K562 (cell line): ENCODE data around the gene F2RL1. TPM values are rescaled to one million over a fixed set of nuclear protein-coding genes. Genes with fewer than 3 reads are reported as not detected.

ENCODE experiments used
- ATAC-seq: fragments of 200-7000 bp; cut with Tn5 transposase; 3 replicates; pipeline ENCODE4 v1.9.1; 2020; ENCODE audit warnings: moderate library complexity
- BruUV-seq: library from RNA; stranded (reverse); fragments of 400-500 nt; replicated peaks from 2 replicates; lab custom pipeline; 2021; lab: Mats Ljungman, UMichigan
- CTCF ChIA-PET: fragments of 300-600 bp; formaldehyde crosslinking; extraction: SDS; loops from one replicate; lab custom pipeline; 2021; ENCODE audit warnings: low intra/inter-chr PET ratio; lab: Yijun Ruan, JAX
- POLR2A ChIA-PET: fragments of 300-600, 350-650 bp; sonication (Branson Sonifier 250); formaldehyde crosslinking; extraction: SDS; loops from one replicate; lab custom pipeline; 2021; ENCODE audit warnings: antibody characterized with exemption, inconsistent platforms; lab: Yijun Ruan, JAX
- DNase-seq, 4 experiments: peaks; one replicate each; pipeline versions ENCODE4 v3.0.0 to v3.0.0-alpha.2; 2011 to 2018; ENCODE audit warnings: low spot score in 3 of 4, mixed read lengths in 3 of 4; ENCODE audit errors: extremely low read depth in 1 of 4
- FAIRE-seq: peaks from 2 replicates; lab custom pipeline; 2011; peaks lifted over from hg19 to GRCh38; lab: Jason Lieb, UNC
- H2AFZ ChIP-seq: 2 replicates; pipeline ENCODE4 v1.6.0; 2011; ENCODE audit warnings: low read depth, low read length, control low read depth, inconsistent platforms
- H3K27ac ChIP-seq: fragments of 200-600 bp; 3 replicates; pipeline ENCODE4 v1.8.0; 2011; ENCODE audit warnings: low read depth, mild to moderate bottlenecking, control low read depth, inconsistent platforms, low read length, moderate library complexity, mixed read lengths; ENCODE audit errors: extremely low read depth
- H3K27me3 ChIP-seq, 2 experiments: fragments of 300-600 bp in 1 of 2; 2 replicates in 1 of 2; 3 replicates in 1 of 2; pipeline versions ENCODE4 v1.6.0 to v1.8.0; 2011; ENCODE audit warnings: inconsistent platforms in 2 of 2, low read length in 2 of 2, mild to moderate bottlenecking in 1 of 2, mixed read lengths in 1 of 2, moderate library complexity in 1 of 2; ENCODE audit not compliant: control insufficient read depth in 2 of 2, insufficient read depth in 2 of 2
- H3K36me3 ChIP-seq: fragments of 300-600 bp; 3 replicates; pipeline ENCODE4 v1.8.0; 2011; ENCODE audit warnings: mild to moderate bottlenecking, low read length, inconsistent platforms; ENCODE audit not compliant: control insufficient read depth, insufficient read depth
- H3K4me1 ChIP-seq, 2 experiments: fragments of 200-600 bp in 1 of 2; replicated peaks in 1 of 2; 2 replicates in 1 of 2; 3 replicates in 1 of 2; pipeline versions ENCODE4 v1.5.1 to v1.8.0; 2011; ENCODE audit warnings: inconsistent platforms in 2 of 2, low read length in 2 of 2, mild to moderate bottlenecking in 1 of 2, mixed read lengths in 1 of 2, moderate library complexity in 1 of 2; ENCODE audit not compliant: control insufficient read depth in 2 of 2, insufficient read depth in 2 of 2
- H3K4me2 ChIP-seq: 2 replicates; pipeline ENCODE4 v1.6.1; 2011; ENCODE audit warnings: low read length, control low read depth, inconsistent platforms, mixed read lengths; ENCODE audit not compliant: insufficient read depth
- H3K4me3 ChIP-seq: fragments of 200-600 bp; sonication (generic), shearing (Covaris generic); 2 replicates; pipeline ENCODE4 v1.5.1; 2016; ENCODE audit warnings: control low read depth, inconsistent platforms
- H3K79me2 ChIP-seq: fragments of 200-600 bp; 3 replicates; pipeline ENCODE4 v1.8.0; 2011; ENCODE audit warnings: low read length, inconsistent platforms; ENCODE audit not compliant: control insufficient read depth, insufficient read depth
- H3K9ac ChIP-seq, 2 experiments: 2 replicates each; pipeline versions ENCODE4 v1.6.0 to v1.6.1; 2011; ENCODE audit warnings: low read depth in 2 of 2, low read length in 2 of 2, control low read depth in 1 of 2, inconsistent platforms in 1 of 2, mild to moderate bottlenecking in 1 of 2, mixed read lengths in 1 of 2; ENCODE audit not compliant: insufficient read depth in 1 of 2
- H3K9me1 ChIP-seq: one replicate; pipeline ENCODE4 v1.6.0; 2011; ENCODE audit warnings: inconsistent platforms, mild to moderate bottlenecking, low read length, moderate library complexity; ENCODE audit not compliant: control insufficient read depth, insufficient read depth
- H3K9me3 ChIP-seq: replicated peaks from 2 replicates; pipeline ENCODE4 v1.5.1; 2011; ENCODE audit warnings: low read depth, low read length, inconsistent platforms; ENCODE audit not compliant: control insufficient read depth, insufficient read depth
- H4K20me1 ChIP-seq: replicated peaks from 2 replicates; pipeline ENCODE4 v1.6.1; 2011; ENCODE audit warnings: low read length, inconsistent platforms, mixed read lengths; ENCODE audit not compliant: control insufficient read depth, insufficient read depth
- ADNP ChIP-seq: fragments of 200-800 bp; sonication (Bioruptor generic); IDR thresholded peaks from 2 replicates; pipeline ENCODE4 v1.6.1; 2016; ENCODE audit warnings: missing genetic modification characterization, missing compliant biosample characterization
- DIDO1 ChIP-seq: fragments of 450-650 bp; IDR thresholded peaks from 2 replicates; pipeline ENCODE4 v1.6.1; 2016; ENCODE audit warnings: low read depth, missing biosample characterization, missing genetic modification characterization
- FOXK1 ChIP-seq: sonication (generic); formaldehyde crosslinking; IDR thresholded peaks from 2 replicates; pipeline ENCODE4 v1.8.0; 2022; ENCODE audit warnings: missing genetic modification reagents, mild to moderate bottlenecking, borderline replicate concordance
- NCOA4 ChIP-seq: fragments of 450-650 bp; IDR thresholded peaks from 2 replicates; pipeline ENCODE4 v1.6.1; 2018; ENCODE audit warnings: mild to moderate bottlenecking; ENCODE audit not compliant: partially characterized antibody
- ZSCAN32 ChIP-seq: fragments of 450-650 bp; formaldehyde crosslinking; IDR thresholded peaks from 2 replicates; pipeline ENCODE4 v1.4.0; 2020; ENCODE audit warnings: mild to moderate bottlenecking, moderate library complexity
- WGBS: fragments of 100-300 bp; shearing (Covaris generic); methylation state at CpG from one replicate; pipeline ENCODE4 v1.1.6; 2016; ENCODE audit warnings: low coverage, mixed read lengths; ENCODE audit not compliant: insufficient coverage; ENCODE audit errors: missing lambda C conversion rate; 5-methylcytosine and 5-hydroxymethylcytosine counted together
- in situ Hi-C: fragments of 300-500 bp; cut with MboI; formaldehyde crosslinking; loops from 4 replicates; pipeline ENCODE4 v1.15.0; 2018; ENCODE audit warnings: inconsistent platforms, mixed read lengths
- intact Hi-C: fragments of 100-400 bp; cut with micrococcal nuclease; formaldehyde crosslinking; loops from 2 replicates; pipeline ENCODE4 v1.14.2; 2022
- polyA plus RNA-seq, 8 experiments: library from polyadenylated mRNA; depleted of rRNA in 4 of 8; stranded (reverse) in 5 of 8; unstranded in 3 of 8; fragments of >200 nt; fragmentation: Nextera tagmentation in 2 of 8; fragmentation: Illumina TruSeq in 1 of 8; extraction: Ambion mirVana in 2 of 8; extraction: Trizol in 1 of 8; gene quantifications; 2 replicates each; pipeline versions ENCODE4 v1.2.1 to v1.2.3, GENCODE V29; 2011 to 2014; ENCODE audit warnings: inconsistent platforms in 1 of 8, missing spikeins in 1 of 8
- total RNA-seq, 7 experiments: library from RNA; depleted of rRNA in 6 of 7; stranded (reverse); fragments of >200 nt in 6 of 7; fragmentation: Illumina TruSeq in 2 of 7; extraction: Trizol in 2 of 7; gene quantifications; 2 replicates each; pipeline versions ENCODE4 v1.2.1 to v1.2.3, GENCODE V29; 2011 to 2021; ENCODE audit warnings: low replicate concordance in 1 of 7
- TF ChIP-seq, protein P1 (sequence below), 3 experiments: fragments of 200-800 bp in 1 of 3; fragments of 250-450 bp in 1 of 3; fragments of 450-650 bp in 1 of 3; sonication (Bioruptor Pico) in 1 of 3; sonication (Bioruptor generic) in 1 of 3; formaldehyde crosslinking in 1 of 3; IDR thresholded peaks; 2 replicates each; pipeline versions ENCODE4 v1.6.1 to v1.8.0; 2016 to 2022; ENCODE audit warnings: mild to moderate bottlenecking in 2 of 3, missing genetic modification characterization in 2 of 3, missing compliant biosample characterization in 1 of 3, moderate library complexity in 1 of 3
- TF ChIP-seq, protein P2 (sequence below): fragments of 250-450 bp; sonication (Bioruptor Pico); IDR thresholded peaks from 2 replicates; pipeline ENCODE4 v1.4.0; 2020; ENCODE audit warnings: mild to moderate bottlenecking, moderate library complexity, borderline replicate concordance

F2RL1 gene
- total and polyA plus RNA-seq, 9 of the 15 experiments (the other 6 are each of a cell fraction or from before 2014, with no cell fraction given) = 0.03 to 0.50 (median 0.27) TPM; not detected in 6

DNA sequence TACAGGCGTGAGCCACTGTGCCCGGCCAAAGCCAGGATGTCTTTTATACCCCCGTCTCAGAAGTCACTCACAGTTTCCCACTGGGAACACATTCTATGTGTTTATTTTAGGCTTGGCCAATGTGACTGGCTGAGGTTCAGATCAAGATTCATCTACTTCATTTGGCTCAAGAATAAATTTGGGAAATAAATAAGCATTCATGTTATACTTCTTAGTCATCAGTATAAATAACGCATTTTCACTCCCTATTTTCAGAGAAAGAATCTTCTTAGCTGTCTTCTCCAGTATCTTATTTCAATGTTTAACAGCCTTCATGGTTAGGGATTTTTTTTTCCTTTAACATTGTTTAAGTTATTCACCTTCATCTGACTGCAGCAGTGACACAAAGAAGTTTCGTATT is 42.8 kb downstream of the F2RL1 start:
- H3K4me2 ChIP-seq = no peak overlapping the region
- intact Hi-C loops = loop anchor here (5.0 kb wide), 1 partner anchor 259 kb away; no protein-coding TSS in a partner anchor
- H3K9ac ChIP-seq = no peak overlapping the region
- no peaks in the 10 kb centered on the region for H3K27me3 ChIP-seq
- no peak overlapping the region for H3K27ac ChIP-seq
- no peaks in the 10 kb centered on the region for H3K36me3 ChIP-seq
- ATAC-seq = no peak
- TF ChIP-seq, protein P1, sequence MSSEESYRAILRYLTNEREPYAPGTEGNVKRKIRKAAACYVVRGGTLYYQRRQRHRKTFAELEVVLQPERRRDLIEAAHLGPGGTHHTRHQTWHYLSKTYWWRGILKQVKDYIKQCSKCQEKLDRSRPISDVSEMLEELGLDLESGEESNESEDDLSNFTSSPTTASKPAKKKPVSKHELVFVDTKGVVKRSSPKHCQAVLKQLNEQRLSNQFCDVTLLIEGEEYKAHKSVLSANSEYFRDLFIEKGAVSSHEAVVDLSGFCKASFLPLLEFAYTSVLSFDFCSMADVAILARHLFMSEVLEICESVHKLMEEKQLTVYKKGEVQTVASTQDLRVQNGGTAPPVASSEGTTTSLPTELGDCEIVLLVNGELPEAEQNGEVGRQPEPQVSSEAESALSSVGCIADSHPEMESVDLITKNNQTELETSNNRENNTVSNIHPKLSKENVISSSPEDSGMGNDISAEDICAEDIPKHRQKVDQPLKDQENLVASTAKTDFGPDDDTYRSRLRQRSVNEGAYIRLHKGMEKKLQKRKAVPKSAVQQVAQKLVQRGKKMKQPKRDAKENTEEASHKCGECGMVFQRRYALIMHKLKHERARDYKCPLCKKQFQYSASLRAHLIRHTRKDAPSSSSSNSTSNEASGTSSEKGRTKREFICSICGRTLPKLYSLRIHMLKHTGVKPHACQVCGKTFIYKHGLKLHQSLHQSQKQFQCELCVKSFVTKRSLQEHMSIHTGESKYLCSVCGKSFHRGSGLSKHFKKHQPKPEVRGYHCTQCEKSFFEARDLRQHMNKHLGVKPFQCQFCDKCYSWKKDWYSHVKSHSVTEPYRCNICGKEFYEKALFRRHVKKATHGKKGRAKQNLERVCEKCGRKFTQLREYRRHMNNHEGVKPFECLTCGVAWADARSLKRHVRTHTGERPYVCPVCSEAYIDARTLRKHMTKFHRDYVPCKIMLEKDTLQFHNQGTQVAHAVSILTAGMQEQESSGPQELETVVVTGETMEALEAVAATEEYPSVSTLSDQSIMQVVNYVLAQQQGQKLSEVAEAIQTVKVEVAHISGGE (CRISPR knock-in tag; IDR thresholded peaks at IDR 0.05) = no peak
- TF ChIP-seq ZSCAN32 (CRISPR knock-in tag) = no peak
- TF ChIP-seq FOXK1 (CRISPR knock-in tag) = no peak
- TF ChIP-seq ADNP (tag) = no peak
- no peak for TF ChIP-seq NCOA4
- TF ChIP-seq DIDO1 (tag) = no peak
- TF ChIP-seq, protein P2, sequence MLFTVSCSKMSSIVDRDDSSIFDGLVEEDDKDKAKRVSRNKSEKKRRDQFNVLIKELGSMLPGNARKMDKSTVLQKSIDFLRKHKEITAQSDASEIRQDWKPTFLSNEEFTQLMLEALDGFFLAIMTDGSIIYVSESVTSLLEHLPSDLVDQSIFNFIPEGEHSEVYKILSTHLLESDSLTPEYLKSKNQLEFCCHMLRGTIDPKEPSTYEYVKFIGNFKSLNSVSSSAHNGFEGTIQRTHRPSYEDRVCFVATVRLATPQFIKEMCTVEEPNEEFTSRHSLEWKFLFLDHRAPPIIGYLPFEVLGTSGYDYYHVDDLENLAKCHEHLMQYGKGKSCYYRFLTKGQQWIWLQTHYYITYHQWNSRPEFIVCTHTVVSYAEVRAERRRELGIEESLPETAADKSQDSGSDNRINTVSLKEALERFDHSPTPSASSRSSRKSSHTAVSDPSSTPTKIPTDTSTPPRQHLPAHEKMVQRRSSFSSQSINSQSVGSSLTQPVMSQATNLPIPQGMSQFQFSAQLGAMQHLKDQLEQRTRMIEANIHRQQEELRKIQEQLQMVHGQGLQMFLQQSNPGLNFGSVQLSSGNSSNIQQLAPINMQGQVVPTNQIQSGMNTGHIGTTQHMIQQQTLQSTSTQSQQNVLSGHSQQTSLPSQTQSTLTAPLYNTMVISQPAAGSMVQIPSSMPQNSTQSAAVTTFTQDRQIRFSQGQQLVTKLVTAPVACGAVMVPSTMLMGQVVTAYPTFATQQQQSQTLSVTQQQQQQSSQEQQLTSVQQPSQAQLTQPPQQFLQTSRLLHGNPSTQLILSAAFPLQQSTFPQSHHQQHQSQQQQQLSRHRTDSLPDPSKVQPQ (CRISPR knock-in tag) = no peak
- TF ChIP-seq, all 486 proteins: peak for 0
- Histone ChIP-seq H3K79me2 (no peaks in the 10 kb centered on the region), H4K20me1 (no peaks in the 10 kb centered on the region), H3K9me1 (no peaks in the 10 kb centered on the region), H3K4me1 (peaks cover 3 to 5% of the 10 kb centered on the region in 2 experiments; a peak in 4 of 5 replicates), H2AFZ (no peak overlapping the region), H3K4me3 (no peak overlapping the region), H3K9me3 (no peaks in the 10 kb centered on the region)
- no TSS peak for BruUV-seq
- FAIRE-seq = no peak
- WGBS = 67% methylated on average over 4 of the region's 5 CpGs
- no peak for DNase-seq
- in situ Hi-C loops = no loop called here
- CTCF ChIA-PET = no interaction called here
- POLR2A ChIA-PET = interaction anchor here (0.6 kb wide), 1 partner anchor 10 kb away, joined by 3 read pairs; no protein-coding TSS in a partner anchor
